Measurements from ENCODE around the gene PTPN6. TPM values are rescaled to one million over a fixed set of nuclear protein-coding genes. Genes with fewer than 3 reads are reported as not detected.

Gene PTPN6
- total RNA-seq, 1 experiment from 2014 or later = 28.4 TPM

DNA sequence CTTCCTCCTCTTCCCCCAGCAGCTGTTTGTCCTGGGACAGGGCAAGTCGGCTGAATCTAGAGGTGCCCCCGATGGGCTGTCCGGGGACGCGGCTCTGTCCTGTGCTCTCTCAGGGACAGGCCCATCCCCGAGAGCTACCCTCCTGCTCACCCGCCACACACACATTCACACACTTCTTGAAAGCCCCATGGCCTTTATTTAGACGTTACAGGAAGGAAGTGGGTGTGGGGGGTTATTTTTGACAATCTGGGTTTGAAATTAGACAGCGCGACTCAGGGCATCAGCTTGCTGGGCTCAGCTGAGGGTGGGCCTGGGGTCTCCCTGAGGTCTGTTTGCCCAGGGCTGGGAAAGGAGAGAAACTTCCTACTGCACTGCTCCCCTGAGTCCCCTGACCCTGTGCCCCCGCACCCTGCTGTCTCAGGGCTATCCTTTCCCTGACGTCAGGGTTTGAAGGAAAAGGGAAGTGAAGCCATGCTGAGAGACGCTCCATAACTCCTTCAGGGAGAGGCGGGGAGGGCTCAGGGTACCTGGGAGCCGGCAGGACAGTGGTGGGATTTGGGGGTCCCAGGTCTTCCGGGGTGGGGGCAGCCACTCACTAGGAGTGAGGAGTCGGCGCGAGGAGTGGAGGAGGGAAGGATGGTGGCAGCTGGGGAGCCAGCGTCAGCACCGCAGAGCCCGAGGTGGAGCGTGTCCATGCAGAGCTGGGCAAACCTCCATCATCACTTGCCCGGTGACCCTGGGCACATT, 8.1 kb downstream of the PTPN6 start:
- H2AFZ ChIP-seq (ENCODE audit: low read length) = no peak overlapping the region
- BruUV-seq (replicated peaks) = no TSS peak
- H3K9me3 ChIP-seq (ENCODE audit: low read length) = no peaks in the 10 kb centered on the region
- no peaks in the 10 kb centered on the region for H3K9me2 ChIP-seq (replicated peaks; ENCODE audit: low read length)
- no peak overlapping the region for H3K4me3 ChIP-seq (ENCODE audit: low read length)
- no peaks in the 10 kb centered on the region for H3F3A ChIP-seq (ENCODE audit: low read length, unreplicated experiment)
- ATAC-seq (no peak), DNase-seq (no peak)
- POLR2A ChIA-PET (ENCODE audit: unreplicated experiment) = no interaction called here
- peaks cover 14% of the 10 kb centered on the region for H3K4me1 ChIP-seq (ENCODE audit: insufficient read depth, low read length)
- H4K20me1 ChIP-seq (ENCODE audit: low read length) = no peaks in the 10 kb centered on the region
- H3K27ac ChIP-seq (ENCODE audit: low read length) = no peak overlapping the region
- CTCF ChIA-PET = no interaction called here
- H3K36me3 ChIP-seq (ENCODE audit: low read depth, low read length) = no peaks in the 10 kb centered on the region
- H3K27me3 ChIP-seq (ENCODE audit: low read length) = no peaks in the 10 kb centered on the region
- H3K4me2 ChIP-seq (ENCODE audit: low read length) = no peak overlapping the region
- intact Hi-C loops (cut with micrococcal nuclease) = no loop called here
- TF ChIP-seq, protein P1, sequence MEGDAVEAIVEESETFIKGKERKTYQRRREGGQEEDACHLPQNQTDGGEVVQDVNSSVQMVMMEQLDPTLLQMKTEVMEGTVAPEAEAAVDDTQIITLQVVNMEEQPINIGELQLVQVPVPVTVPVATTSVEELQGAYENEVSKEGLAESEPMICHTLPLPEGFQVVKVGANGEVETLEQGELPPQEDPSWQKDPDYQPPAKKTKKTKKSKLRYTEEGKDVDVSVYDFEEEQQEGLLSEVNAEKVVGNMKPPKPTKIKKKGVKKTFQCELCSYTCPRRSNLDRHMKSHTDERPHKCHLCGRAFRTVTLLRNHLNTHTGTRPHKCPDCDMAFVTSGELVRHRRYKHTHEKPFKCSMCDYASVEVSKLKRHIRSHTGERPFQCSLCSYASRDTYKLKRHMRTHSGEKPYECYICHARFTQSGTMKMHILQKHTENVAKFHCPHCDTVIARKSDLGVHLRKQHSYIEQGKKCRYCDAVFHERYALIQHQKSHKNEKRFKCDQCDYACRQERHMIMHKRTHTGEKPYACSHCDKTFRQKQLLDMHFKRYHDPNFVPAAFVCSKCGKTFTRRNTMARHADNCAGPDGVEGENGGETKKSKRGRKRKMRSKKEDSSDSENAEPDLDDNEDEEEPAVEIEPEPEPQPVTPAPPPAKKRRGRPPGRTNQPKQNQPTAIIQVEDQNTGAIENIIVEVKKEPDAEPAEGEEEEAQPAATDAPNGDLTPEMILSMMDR (conservative IDR thresholded peaks at IDR 0.05; ENCODE audit: low read depth, low read length) = no peak
- no peak for TF ChIP-seq EZH2 (IDR thresholded peaks at IDR 0.05; ENCODE audit: low read length, unreplicated experiment)
- no peak overlapping the region for H3K9ac ChIP-seq (ENCODE audit: low read length)
- no peaks in the 10 kb centered on the region for H3K79me2 ChIP-seq (ENCODE audit: low read length)

DNA sequence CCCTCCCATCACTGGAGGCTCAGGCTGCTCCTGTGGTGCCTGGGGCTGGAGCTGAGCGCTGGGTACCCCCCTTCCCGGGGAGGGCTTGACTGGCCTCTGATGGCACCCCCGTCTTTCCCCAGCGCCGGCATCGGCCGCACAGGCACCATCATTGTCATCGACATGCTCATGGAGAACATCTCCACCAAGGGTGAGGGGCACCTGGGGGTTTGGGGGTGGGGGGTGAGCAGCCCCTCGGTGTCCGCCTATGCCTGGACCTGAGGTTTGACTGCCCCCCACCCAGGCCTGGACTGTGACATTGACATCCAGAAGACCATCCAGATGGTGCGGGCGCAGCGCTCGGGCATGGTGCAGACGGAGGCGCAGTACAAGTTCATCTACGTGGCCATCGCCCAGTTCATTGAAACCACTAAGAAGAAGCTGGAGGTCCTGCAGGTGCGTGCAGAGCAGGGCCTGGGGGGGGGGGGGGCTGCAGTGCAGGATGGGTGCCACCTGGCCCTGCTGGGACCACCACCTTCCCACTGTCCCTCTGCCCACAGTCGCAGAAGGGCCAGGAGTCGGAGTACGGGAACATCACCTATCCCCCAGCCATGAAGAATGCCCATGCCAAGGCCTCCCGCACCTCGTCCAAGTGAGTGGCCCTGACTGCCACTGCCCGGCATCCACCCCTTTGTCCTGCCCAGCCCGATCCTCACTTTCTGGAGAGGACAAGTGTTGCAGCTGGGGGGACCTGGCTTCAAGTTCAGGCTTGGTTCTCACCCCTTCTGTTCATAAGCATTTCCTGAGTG, 8.8 kb downstream of the PTPN6 start:
- no TSS peak for BruUV-seq (replicated peaks)
- H3F3A ChIP-seq (ENCODE audit: low read length, unreplicated experiment) = no peaks in the 10 kb centered on the region
- ChIA-PET POLR2A (ENCODE audit: unreplicated experiment) (no interaction called here), CTCF (interaction anchor here (1.5 to 2.5 kb wide), 2 partner anchors 14 to 16 kb away, joined by 6 to 10 read pairs; partner anchors contain the start of genes C12orf57 and RNU7-1)
- DNase-seq = no peak
- H3K4me1 ChIP-seq (ENCODE audit: insufficient read depth, low read length) = peaks cover 14% of the 10 kb centered on the region
- no peaks in the 10 kb centered on the region for H3K27me3 ChIP-seq (ENCODE audit: low read length)
- peaks cover 3% of the 10 kb centered on the region; the same call in 1 of the 2 replicates for H3K36me3 ChIP-seq (ENCODE audit: low read depth, low read length)
- TF ChIP-seq EZH2 (IDR thresholded peaks at IDR 0.05; ENCODE audit: low read length, unreplicated experiment) (no peak), EZH2phosphoT487 (IDR thresholded peaks at IDR 0.05; ENCODE audit: borderline replicate concordance, low read length) (no peak)
- TF ChIP-seq, protein P1 (conservative IDR thresholded peaks at IDR 0.05; ENCODE audit: low read depth, low read length) = no peak
- no peaks in the 10 kb centered on the region for H3K9me3 ChIP-seq (ENCODE audit: low read length)
- no peak overlapping the region for H2AFZ ChIP-seq (ENCODE audit: low read length)
- H3K79me2 ChIP-seq (ENCODE audit: low read length) = no peaks in the 10 kb centered on the region
- H3K9me2 ChIP-seq (replicated peaks; ENCODE audit: low read length) = no peaks in the 10 kb centered on the region
- H3K4me2 ChIP-seq (ENCODE audit: low read length) = no peak overlapping the region
- H3K27ac ChIP-seq (ENCODE audit: low read length) = no peak overlapping the region
- no peak overlapping the region for H3K4me3 ChIP-seq (ENCODE audit: low read length)
- intact Hi-C loops (cut with micrococcal nuclease) = no loop called here
- H3K9ac ChIP-seq (ENCODE audit: low read length) = no peak overlapping the region
- H4K20me1 ChIP-seq (ENCODE audit: low read length) = no peaks in the 10 kb centered on the region
- ATAC-seq = no peak
